Measurements from ENCODE around the gene TMEM119.
A peak's percentile ranks its signal among the peaks of the same experiment; 100 is the strongest.

Gene TMEM119

GRCh38 chr12:108572166-108572790 lies 25.6 kb downstream of the TMEM119 start:
- Histone ChIP-seq H3K27me3 (ENCODE audit: control insufficient read depth in 1 of 2, insufficient read depth in 2 of 2, low read length in 2 of 2) (no peaks in the 10 kb centered on the region), H3K4me1 (ENCODE audit: insufficient read depth, low read length) (peaks cover 13% of the 10 kb centered on the region), H3K9ac (ENCODE audit: low read length) (no peak overlapping the region), H3K9me3 (ENCODE audit: low read length) (no peaks in the 10 kb centered on the region), H3K27ac (ENCODE audit: low read depth, low read length) (no peak overlapping the region), H3K4me3 (ENCODE audit: low read depth in 1 of 2, low read length in 2 of 2) (no peak overlapping the region), H3K36me3 (ENCODE audit: insufficient read depth, low read length) (peaks cover 21% of the 10 kb centered on the region)

GRCh38 chr12:108571609-108572165 lies 26.2 kb downstream of the TMEM119 start:
- Histone ChIP-seq H3K9me3 (ENCODE audit: low read length) (no peaks in the 10 kb centered on the region), H3K4me1 (ENCODE audit: insufficient read depth, low read length) (peaks cover 18% of the 10 kb centered on the region), H3K9ac (ENCODE audit: low read length) (no peak overlapping the region), H3K4me3 (ENCODE audit: low read depth in 1 of 2, low read length in 2 of 2) (no peak overlapping the region), H3K36me3 (ENCODE audit: insufficient read depth, low read length) (peaks cover 27% of the 10 kb centered on the region), H3K27me3 (ENCODE audit: control insufficient read depth in 1 of 2, insufficient read depth in 2 of 2, low read length in 2 of 2) (no peaks in the 10 kb centered on the region), H3K27ac (ENCODE audit: low read depth, low read length) (no peak overlapping the region)

GRCh38 chr12:108570743-108571608 lies 26.9 kb downstream of the TMEM119 start:
- Histone ChIP-seq H3K9ac (ENCODE audit: low read length) (no peak overlapping the region), H3K27me3 (ENCODE audit: control insufficient read depth in 1 of 2, insufficient read depth in 2 of 2, low read length in 2 of 2) (no peaks in the 10 kb centered on the region), H3K36me3 (ENCODE audit: insufficient read depth, low read length) (peaks cover 35% of the 10 kb centered on the region), H3K27ac (ENCODE audit: low read depth, low read length) (no peak overlapping the region), H3K4me1 (ENCODE audit: insufficient read depth, low read length) (peaks cover 24% of the 10 kb centered on the region), H3K4me3 (ENCODE audit: low read depth in 1 of 2, low read length in 2 of 2) (no peak overlapping the region), H3K9me3 (ENCODE audit: low read length) (no peaks in the 10 kb centered on the region)

- Histone ChIP-seq H3K4me3 (ENCODE audit: low read depth in 1 of 2, low read length in 2 of 2) (no peak overlapping the region), H3K9ac (ENCODE audit: low read length) (no peak overlapping the region), H3K9me3 (ENCODE audit: low read length) (no peaks in the 10 kb centered on the region), H3K4me1 (ENCODE audit: insufficient read depth, low read length) (peaks cover 42% of the 10 kb centered on the region), H3K27me3 (ENCODE audit: control insufficient read depth in 1 of 2, insufficient read depth in 2 of 2, low read length in 2 of 2) (no peaks in the 10 kb centered on the region), H3K27ac (ENCODE audit: low read depth, low read length) (no peak overlapping the region), H3K36me3 (ENCODE audit: insufficient read depth, low read length) (peaks cover 57% of the 10 kb centered on the region)
These were observed 29.3 kb downstream of the TMEM119 start for GRCh38 chr12:108568338-108569154.

GRCh38 chr12:108567406-108568337 lies 30.2 kb downstream of the TMEM119 start:
- Histone ChIP-seq H3K27me3 (ENCODE audit: control insufficient read depth in 1 of 2, insufficient read depth in 2 of 2, low read length in 2 of 2) (no peaks in the 10 kb centered on the region), H3K36me3 (ENCODE audit: insufficient read depth, low read length) (peaks cover 57% of the 10 kb centered on the region), H3K27ac (ENCODE audit: low read depth, low read length) (no peak overlapping the region), H3K9me3 (ENCODE audit: low read length) (no peaks in the 10 kb centered on the region), H3K4me3 (ENCODE audit: low read depth in 1 of 2, low read length in 2 of 2) (no peak overlapping the region), H3K9ac (ENCODE audit: low read length) (no peak overlapping the region), H3K4me1 (ENCODE audit: insufficient read depth, low read length) (peaks cover 45% of the 10 kb centered on the region)

GRCh38 chr12:108566452-108566851 lies 31.4 kb downstream of the TMEM119 start:
- no peaks in the 10 kb centered on the region for H3K27me3 ChIP-seq (ENCODE audit: control insufficient read depth in 1 of 2, insufficient read depth in 2 of 2, low read length in 2 of 2)
- H3K36me3 ChIP-seq (ENCODE audit: insufficient read depth, low read length): peaks cover 57% of the 10 kb centered on the region
- no peak overlapping the region for H3K4me3 ChIP-seq (ENCODE audit: low read depth in 1 of 2, low read length in 2 of 2)
- peak overlapping the region; percentile 40 for H3K27ac ChIP-seq (ENCODE audit: low read depth, low read length)
- no peak overlapping the region for H3K9ac ChIP-seq (ENCODE audit: low read length)
- H3K9me3 ChIP-seq (ENCODE audit: low read length): no peaks in the 10 kb centered on the region
- H3K4me1 ChIP-seq (ENCODE audit: insufficient read depth, low read length): peaks cover 49% of the 10 kb centered on the region

GRCh38 chr12:108565976-108566375 lies 31.9 kb downstream of the TMEM119 start:
- Histone ChIP-seq H3K27me3 (ENCODE audit: control insufficient read depth in 1 of 2, insufficient read depth in 2 of 2, low read length in 2 of 2) (no peaks in the 10 kb centered on the region), H3K4me1 (ENCODE audit: insufficient read depth, low read length) (peaks cover 49% of the 10 kb centered on the region), H3K36me3 (ENCODE audit: insufficient read depth, low read length) (peaks cover 57% of the 10 kb centered on the region), H3K9me3 (ENCODE audit: low read length) (no peaks in the 10 kb centered on the region), H3K4me3 (ENCODE audit: low read depth in 1 of 2, low read length in 2 of 2) (no peak overlapping the region), H3K9ac (ENCODE audit: low read length) (no peak overlapping the region), H3K27ac (ENCODE audit: low read depth, low read length) (peak overlapping the region; percentile 40)

GRCh38 chr12:108565146-108565545 lies 32.7 kb downstream of the TMEM119 start:
- H3K4me1 ChIP-seq (ENCODE audit: insufficient read depth, low read length): peaks cover 50% of the 10 kb centered on the region
- no peak overlapping the region for H3K9ac ChIP-seq (ENCODE audit: low read length)

GRCh38 chr12:108564724-108565123 lies 33.2 kb downstream of the TMEM119 start:
- Histone ChIP-seq H3K4me3 (ENCODE audit: low read depth in 1 of 2, low read length in 2 of 2) (no peak overlapping the region), H3K36me3 (ENCODE audit: insufficient read depth, low read length) (peaks cover 52% of the 10 kb centered on the region), H3K9me3 (ENCODE audit: low read length) (no peaks in the 10 kb centered on the region), H3K27ac (ENCODE audit: low read depth, low read length) (no peak overlapping the region), H3K27me3 (ENCODE audit: control insufficient read depth in 1 of 2, insufficient read depth in 2 of 2, low read length in 2 of 2) (no peaks in the 10 kb centered on the region), H3K4me1 (ENCODE audit: insufficient read depth, low read length) (peaks cover 55% of the 10 kb centered on the region), H3K9ac (ENCODE audit: low read length) (no peak overlapping the region)

More at GRCh38 chr12:108565146-108565545, 32.7 kb downstream of the TMEM119 start:
- Histone ChIP-seq H3K9me3 (ENCODE audit: low read length) (no peaks in the 10 kb centered on the region), H3K27me3 (ENCODE audit: control insufficient read depth in 1 of 2, insufficient read depth in 2 of 2, low read length in 2 of 2) (no peaks in the 10 kb centered on the region), H3K27ac (ENCODE audit: low read depth, low read length) (no peak overlapping the region), H3K36me3 (ENCODE audit: insufficient read depth, low read length) (peaks cover 53% of the 10 kb centered on the region), H3K4me3 (ENCODE audit: low read depth in 1 of 2, low read length in 2 of 2) (no peak overlapping the region)

GRCh38 chr12:108563804-108564151 lies 34.1 kb downstream of the TMEM119 start:
- H3K27me3 ChIP-seq (ENCODE audit: control insufficient read depth in 1 of 2, insufficient read depth in 2 of 2, low read length in 2 of 2): no peaks in the 10 kb centered on the region
- peaks cover 62% of the 10 kb centered on the region for H3K4me1 ChIP-seq (ENCODE audit: insufficient read depth, low read length)
- peaks cover 50% of the 10 kb centered on the region for H3K36me3 ChIP-seq (ENCODE audit: insufficient read depth, low read length)
- H3K9ac ChIP-seq (ENCODE audit: low read length): peak overlapping the region; percentile 89
- peak overlapping the region; percentile 96 for H3K27ac ChIP-seq (ENCODE audit: low read depth, low read length)
- H3K9me3 ChIP-seq (ENCODE audit: low read length): no peaks in the 10 kb centered on the region
- H3K4me3 ChIP-seq (ENCODE audit: low read depth in 1 of 2, low read length in 2 of 2): peak overlapping the region in 1 of 2 donors; percentile 92
